ENCODE measurements around the gene WNT16.
A peak's percentile ranks its signal among the peaks of the same experiment; 100 is the strongest.

WNT16 gene

GRCh38 chr7:121376979-121377378, 48.2 kb downstream of the WNT16 start:
- H3F3A ChIP-seq (ENCODE audit: control insufficient read depth, insufficient read depth), result peaks cover 32% of the 10 kb centered on the region
- peaks cover 95% of the 10 kb centered on the region for H3K4me1 ChIP-seq (ENCODE audit: control insufficient read depth, low read length)
- TF ChIP-seq CTCF (IDR thresholded peaks at IDR 0.05; ENCODE audit: low read depth, low read length, poor library complexity, severe bottlenecking) (no peak), EZH2phosphoT487 (IDR thresholded peaks at IDR 0.05; ENCODE audit: borderline replicate concordance, low read length) (no peak)
- no peaks in the 10 kb centered on the region for H3K27me3 ChIP-seq (ENCODE audit: control insufficient read depth, low read length)
- H3K36me3 ChIP-seq (ENCODE audit: control insufficient read depth, low read length), result peaks cover 82% of the 10 kb centered on the region
- H3K27ac ChIP-seq (ENCODE audit: low read depth, low read length), result peak overlapping the region; percentile 95
- no peaks in the 10 kb centered on the region for H4K20me1 ChIP-seq (ENCODE audit: control insufficient read depth, insufficient read depth, low read depth, low read length)
- peaks cover 3% of the 10 kb centered on the region; the same call in 1 of the 2 replicates for H3K9me3 ChIP-seq (ENCODE audit: control insufficient read depth, insufficient read depth, low read length)
- H3K4me2 ChIP-seq (ENCODE audit: low read length), result peak overlapping the region; percentile 38
- H3K4me3 ChIP-seq (ENCODE audit: low read length), result peak overlapping the region; percentile 7
- H3K9me2 ChIP-seq (replicated peaks; ENCODE audit: control insufficient read depth, low read length), result no peaks in the 10 kb centered on the region
- H3K79me2 ChIP-seq (ENCODE audit: control insufficient read depth, low read length), result peaks cover 49% of the 10 kb centered on the region

GRCh38 chr7:121379930-121380329, 51.1 kb downstream of the WNT16 start:
- Histone ChIP-seq H3K79me2 (ENCODE audit: control insufficient read depth, low read length) (peaks cover 73% of the 10 kb centered on the region), H3K27me3 (ENCODE audit: control insufficient read depth, low read length) (no peaks in the 10 kb centered on the region), H3K4me1 (ENCODE audit: control insufficient read depth, low read length) (peaks cover 95% of the 10 kb centered on the region), H3K36me3 (ENCODE audit: control insufficient read depth, low read length) (peaks cover 85% of the 10 kb centered on the region), H3K4me2 (ENCODE audit: low read length) (peak overlapping the region; percentile 43), H4K20me1 (ENCODE audit: control insufficient read depth, insufficient read depth, low read depth, low read length) (no peaks in the 10 kb centered on the region), H3K27ac (ENCODE audit: low read depth, low read length) (peak overlapping the region; percentile 81), H3K4me3 (ENCODE audit: low read length) (peak overlapping the region; percentile 33), H3F3A (ENCODE audit: control insufficient read depth, insufficient read depth) (peaks cover 37% of the 10 kb centered on the region), H3K9me3 (ENCODE audit: control insufficient read depth, insufficient read depth, low read length) (peaks cover 3% of the 10 kb centered on the region; the same call in 1 of the 2 replicates), H3K9me2 (replicated peaks; ENCODE audit: control insufficient read depth, low read length) (no peaks in the 10 kb centered on the region)
- no peak for TF ChIP-seq CTCF (IDR thresholded peaks at IDR 0.05; ENCODE audit: low read depth, low read length, poor library complexity, severe bottlenecking)

GRCh38 chr7:121382473-121382872, 53.7 kb downstream of the WNT16 start:
- Histone ChIP-seq H3K79me2 (ENCODE audit: control insufficient read depth, low read length) (peaks cover 91% of the 10 kb centered on the region), H3K27ac (ENCODE audit: low read depth, low read length) (peak overlapping the region; percentile 81), H3K9me2 (replicated peaks; ENCODE audit: control insufficient read depth, low read length) (no peaks in the 10 kb centered on the region), H3F3A (ENCODE audit: control insufficient read depth, insufficient read depth) (peaks cover 36% of the 10 kb centered on the region), H3K36me3 (ENCODE audit: control insufficient read depth, low read length) (peaks cover 67% of the 10 kb centered on the region), H3K9me3 (ENCODE audit: control insufficient read depth, insufficient read depth, low read length) (peaks cover 3% of the 10 kb centered on the region; the same call in 1 of the 2 replicates), H3K27me3 (ENCODE audit: control insufficient read depth, low read length) (no peaks in the 10 kb centered on the region), H3K4me3 (ENCODE audit: low read length) (peak overlapping the region; percentile 66), H3K4me2 (ENCODE audit: low read length) (peak overlapping the region; percentile 77), H4K20me1 (ENCODE audit: control insufficient read depth, insufficient read depth, low read depth, low read length) (no peaks in the 10 kb centered on the region), H3K4me1 (ENCODE audit: control insufficient read depth, low read length) (peaks cover 95% of the 10 kb centered on the region)
- TF ChIP-seq EZH2phosphoT487 (IDR thresholded peaks at IDR 0.05; ENCODE audit: borderline replicate concordance, low read length) (no peak), CTCF (IDR thresholded peaks at IDR 0.05; ENCODE audit: low read depth, low read length, poor library complexity, severe bottlenecking) (no peak)
